DND-41 (cell line): ENCODE results near the gene ADRA1B.

Experiments used
- EZH2 ChIP-seq: IDR thresholded peaks from 3 replicates; pipeline ENCODE4 v1.6.1; 2012; ENCODE audit warnings: borderline replicate concordance, low read depth, mild to moderate bottlenecking, moderate library complexity, low read length, inconsistent platforms; ENCODE audit not compliant: severe bottlenecking
- TF ChIP-seq, protein P1 (sequence below): IDR thresholded peaks from 2 replicates; pipeline ENCODE4 v1.5.1; 2012; ENCODE audit warnings: borderline replicate concordance, low read length, moderate library complexity, mild to moderate bottlenecking; ENCODE audit not compliant: poor library complexity, severe bottlenecking; ENCODE audit errors: extremely low read depth

DNA sequence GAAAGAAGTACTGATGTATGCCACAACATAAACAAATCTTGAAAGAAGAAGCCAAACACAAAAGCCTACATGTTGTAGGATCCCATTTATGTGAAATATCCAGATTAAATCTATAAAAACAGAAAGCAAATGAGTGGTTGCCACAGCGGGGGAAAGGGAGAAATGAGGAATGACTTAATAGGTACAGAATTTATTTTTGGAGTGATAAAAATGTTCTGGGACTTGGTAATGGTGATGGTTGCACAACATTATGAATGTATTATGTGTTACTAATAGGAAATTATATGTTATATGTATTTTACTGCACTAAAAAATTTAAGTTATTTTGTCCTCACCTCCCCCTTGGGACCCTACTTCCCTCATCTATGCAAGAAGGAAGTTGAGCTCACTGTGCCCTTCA is 76.3 kb downstream of the ADRA1B start:
- TF ChIP-seq, protein P1, sequence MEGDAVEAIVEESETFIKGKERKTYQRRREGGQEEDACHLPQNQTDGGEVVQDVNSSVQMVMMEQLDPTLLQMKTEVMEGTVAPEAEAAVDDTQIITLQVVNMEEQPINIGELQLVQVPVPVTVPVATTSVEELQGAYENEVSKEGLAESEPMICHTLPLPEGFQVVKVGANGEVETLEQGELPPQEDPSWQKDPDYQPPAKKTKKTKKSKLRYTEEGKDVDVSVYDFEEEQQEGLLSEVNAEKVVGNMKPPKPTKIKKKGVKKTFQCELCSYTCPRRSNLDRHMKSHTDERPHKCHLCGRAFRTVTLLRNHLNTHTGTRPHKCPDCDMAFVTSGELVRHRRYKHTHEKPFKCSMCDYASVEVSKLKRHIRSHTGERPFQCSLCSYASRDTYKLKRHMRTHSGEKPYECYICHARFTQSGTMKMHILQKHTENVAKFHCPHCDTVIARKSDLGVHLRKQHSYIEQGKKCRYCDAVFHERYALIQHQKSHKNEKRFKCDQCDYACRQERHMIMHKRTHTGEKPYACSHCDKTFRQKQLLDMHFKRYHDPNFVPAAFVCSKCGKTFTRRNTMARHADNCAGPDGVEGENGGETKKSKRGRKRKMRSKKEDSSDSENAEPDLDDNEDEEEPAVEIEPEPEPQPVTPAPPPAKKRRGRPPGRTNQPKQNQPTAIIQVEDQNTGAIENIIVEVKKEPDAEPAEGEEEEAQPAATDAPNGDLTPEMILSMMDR, result no peak
- TF ChIP-seq EZH2, result no peak
